ENCODE data around the gene PIK3R2. TPM values are rescaled to one million over a fixed set of nuclear protein-coding genes. Genes with fewer than 3 reads are reported as not detected.

PIK3R2 gene
- total RNA-seq, 1 experiment from 2014 or later, result 42.8 TPM

GRCh38 chr19:18152442-18152816, 534 bp upstream of the PIK3R2 start:
- TF ChIP-seq CTCF (conservative IDR thresholded peaks at IDR 0.05), result peak; percentile 78
- no peaks in the 10 kb centered on the region; the same call in 1 of the 2 replicates for H3K27me3 Mint-ChIP-seq (ENCODE audit: low read depth)
- Histone ChIP-seq H2BK5ac (ENCODE audit: insufficient read length, low read length) (no peak overlapping the region), H3K23ac (ENCODE audit: insufficient read length, low read depth, low read length) (no peak overlapping the region), H3K79me2 (ENCODE audit: insufficient read depth, low read length) (no peaks in the 10 kb centered on the region), H4K91ac (ENCODE audit: insufficient read length, low read depth, low read length) (no peak overlapping the region), H3K56ac (ENCODE audit: insufficient read length, low read depth, low read length) (no peak overlapping the region), H2BK12ac (ENCODE audit: insufficient read length, low read depth, low read length) (no peak overlapping the region), H2AFZ (ENCODE audit: low read length) (no peak overlapping the region), H2AK5ac (ENCODE audit: insufficient read length, low read length) (no peak overlapping the region), H3K14ac (ENCODE audit: insufficient read depth, low read length) (peak overlapping the region; percentile 96; the same call in 1 of the 2 replicates), H3K27ac (ENCODE audit: insufficient read length, low read depth, low read length) (no peak overlapping the region), H2BK20ac (ENCODE audit: low read depth, low read length, poor library complexity, severe bottlenecking) (no peak overlapping the region), H3K23me2 (ENCODE audit: insufficient read length, low read depth, low read length, poor library complexity, severe bottlenecking) (peaks cover 8% of the 10 kb centered on the region), H4K8ac (replicated peaks; ENCODE audit: insufficient read length, low read depth, low read length) (no peak overlapping the region), H4K5ac (ENCODE audit: insufficient read length, low read depth, low read length) (no peak overlapping the region), H3K9me3 (ENCODE audit: control insufficient read depth, low read depth, low read length) (no peaks in the 10 kb centered on the region), H2BK15ac (ENCODE audit: low read depth, low read length) (no peak overlapping the region), H3K27me3 (ENCODE audit: insufficient read depth, low read length) (no peaks in the 10 kb centered on the region), H3K9ac (ENCODE audit: extremely low read depth, insufficient read length, low read length) (peak overlapping the region; percentile 95), H4K20me1 (ENCODE audit: control insufficient read depth, insufficient read depth, insufficient read length) (peaks cover 4% of the 10 kb centered on the region), H3K18ac (ENCODE audit: insufficient read length, low read depth, low read length) (peak overlapping the region; percentile 94), H2BK120ac (ENCODE audit: low read depth, low read length, poor library complexity, severe bottlenecking) (no peak overlapping the region), H3K4ac (ENCODE audit: low read depth, low read length) (no peak overlapping the region), H3K4me2 (ENCODE audit: insufficient read depth, insufficient read length, low read length) (peak overlapping the region; percentile 62), H3K4me1 (ENCODE audit: insufficient read depth, low read length) (no peaks in the 10 kb centered on the region), H3T11ph (ENCODE audit: low read length) (no peak overlapping the region), H3K79me1 (ENCODE audit: insufficient read depth, low read depth, low read length, poor library complexity, severe bottlenecking) (no peaks in the 10 kb centered on the region)
- peak; percentile 98 for DNase-seq
- H3K9me3 Mint-ChIP-seq, result no peaks in the 10 kb centered on the region
- WGBS (ENCODE audit: extremely low coverage, insufficient read length, low lambda C conversion rate), result no CpG with 5 or more reads among the region's 22 CpGs
- H3K27ac Mint-ChIP-seq, result peak overlapping the region; percentile 98 to 99 (median 99)
- peak overlapping the region; percentile 75 to 84 for H3K4me3 Mint-ChIP-seq
- H3K36me3 Mint-ChIP-seq (ENCODE audit: insufficient read depth in 1 of 3, low read depth in 3 of 3), result peaks cover 9 to 16% (median 13%) of the 10 kb centered on the region in 3 experiments; a peak in 5 of 7 replicates
- H3K4me1 Mint-ChIP-seq, result peaks cover 12 to 25% of the 10 kb centered on the region in 2 experiments

Measured in H9 (cell line).